Measurements from ENCODE around the gene SPG7.
A peak's percentile ranks its signal among the peaks of the same experiment; 100 is the strongest.
"Not testable (repeated sequence)": the region's sequence is repeated elsewhere in the genome, so short reads cannot be mapped to it uniquely, and the experiment has no call there.

Gene SPG7

GRCh38 chr16:89581861-89582563, 73.8 kb downstream of the SPG7 start:
- DNase-seq, result no peak

- no peak for DNase-seq
Measured at GRCh38 chr16:89582614-89583196, 74.5 kb downstream of the SPG7 start.

DNA sequence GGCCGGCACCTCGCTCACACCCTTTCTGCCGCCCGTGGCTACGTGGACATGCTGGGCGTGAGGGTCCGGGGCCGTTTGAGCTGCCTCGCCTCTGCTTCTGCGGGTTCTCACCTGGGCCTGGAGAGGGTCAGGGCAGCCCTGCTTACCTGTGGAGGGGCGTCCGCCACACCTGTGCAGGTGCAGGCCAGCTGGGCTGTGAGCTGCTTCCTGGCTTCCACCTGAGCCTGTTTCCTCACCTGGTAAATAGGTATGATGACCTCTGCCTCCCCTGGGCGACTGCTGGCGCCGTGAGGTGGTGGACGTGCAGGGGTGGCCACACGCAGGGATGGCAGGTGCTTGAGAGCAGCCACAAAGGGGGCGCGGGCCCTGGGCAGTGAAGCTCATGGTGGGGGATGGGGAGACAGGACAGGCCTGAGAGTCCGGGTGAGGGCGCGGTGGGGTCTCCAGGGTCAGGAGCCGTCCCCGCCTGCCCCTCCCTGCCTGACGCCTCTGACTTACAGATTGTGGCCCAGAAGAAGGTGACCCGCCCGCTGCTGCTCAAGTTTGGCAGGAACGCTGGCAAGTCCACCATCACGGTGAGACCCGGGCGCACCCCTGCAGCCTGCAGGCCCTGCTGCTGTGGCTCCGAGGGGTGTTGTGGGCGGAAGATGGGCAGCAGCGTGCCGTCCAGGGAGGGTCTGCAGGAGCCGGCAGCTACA, 75.1 kb downstream of the SPG7 start:
- DNase-seq, result no peak

DNA sequence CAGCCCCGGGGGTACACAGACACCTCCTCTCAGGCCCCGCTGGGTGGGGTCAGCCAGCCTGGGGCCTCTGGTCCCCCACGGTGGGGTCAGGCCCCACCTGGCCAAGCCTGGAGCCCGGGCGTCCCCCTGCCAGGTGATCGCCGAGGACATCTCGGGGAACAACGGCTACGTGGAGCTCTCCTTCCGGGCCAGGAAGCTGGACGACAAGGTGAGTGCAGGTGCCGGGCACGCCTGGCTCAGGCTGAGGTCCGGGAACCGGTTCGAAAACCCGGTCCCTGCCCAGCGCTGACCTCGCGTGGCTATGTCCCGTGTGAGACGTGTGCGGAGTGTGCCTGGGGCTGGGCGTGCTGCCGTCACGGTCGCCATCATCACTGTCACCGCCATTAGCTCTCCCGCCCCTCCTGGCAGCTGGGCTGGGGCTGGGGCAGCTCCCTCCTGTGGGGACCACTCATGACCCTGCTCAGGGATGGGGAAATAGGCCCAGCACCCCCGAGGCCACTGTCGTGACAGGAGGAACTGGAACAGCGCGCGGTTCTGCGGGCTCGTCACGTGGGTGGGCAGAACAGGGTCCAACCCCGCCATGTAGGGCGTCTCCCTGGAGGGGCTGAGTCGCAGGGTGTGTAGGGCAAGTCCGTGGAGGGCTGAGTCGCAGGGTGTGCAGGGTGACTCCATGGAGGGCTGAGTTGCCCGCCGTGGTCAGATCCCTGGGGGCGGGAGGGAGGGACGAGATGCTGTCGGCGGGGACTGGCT, 75.9 kb downstream of the SPG7 start:
- no peak for DNase-seq

DNA sequence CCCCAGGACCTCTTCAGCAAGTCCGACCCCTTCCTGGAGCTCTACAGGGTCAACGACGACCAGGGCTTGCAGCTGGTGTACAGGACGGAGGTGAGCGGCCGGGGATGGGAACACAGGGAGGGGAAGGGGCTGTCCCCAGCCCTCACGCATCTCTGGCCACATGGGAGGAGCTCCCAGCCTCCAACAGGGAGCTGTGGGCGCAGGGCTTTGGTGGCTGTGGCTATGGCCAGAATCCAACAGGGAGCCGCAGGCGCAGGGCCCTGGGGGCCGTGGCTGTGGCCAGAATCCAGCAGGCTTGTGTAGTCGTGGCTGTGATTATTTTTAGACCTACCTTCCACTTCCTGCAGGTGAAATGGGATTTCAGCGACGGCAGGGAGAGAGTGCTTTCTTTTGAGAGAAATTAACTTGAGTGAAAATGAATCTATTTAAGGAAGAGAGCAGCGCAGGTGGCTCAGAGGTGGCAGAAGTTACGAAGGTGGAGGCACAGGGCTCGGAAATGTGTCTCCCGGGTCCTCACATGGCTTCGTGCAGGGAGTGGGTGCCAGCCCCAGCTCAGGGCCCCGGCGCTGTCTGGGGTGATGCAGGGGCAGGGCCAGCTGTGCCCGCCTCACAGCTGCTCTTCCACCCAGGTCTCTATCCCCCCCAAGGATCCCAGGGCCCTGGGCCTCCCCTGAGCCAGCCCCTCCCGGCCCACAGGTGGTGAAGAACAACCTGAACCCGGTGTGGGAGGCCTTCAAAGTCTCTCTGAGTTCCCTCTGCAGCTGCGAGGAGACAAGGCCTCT, 76.8 kb downstream of the SPG7 start:
- DNase-seq, result no peak

DNA sequence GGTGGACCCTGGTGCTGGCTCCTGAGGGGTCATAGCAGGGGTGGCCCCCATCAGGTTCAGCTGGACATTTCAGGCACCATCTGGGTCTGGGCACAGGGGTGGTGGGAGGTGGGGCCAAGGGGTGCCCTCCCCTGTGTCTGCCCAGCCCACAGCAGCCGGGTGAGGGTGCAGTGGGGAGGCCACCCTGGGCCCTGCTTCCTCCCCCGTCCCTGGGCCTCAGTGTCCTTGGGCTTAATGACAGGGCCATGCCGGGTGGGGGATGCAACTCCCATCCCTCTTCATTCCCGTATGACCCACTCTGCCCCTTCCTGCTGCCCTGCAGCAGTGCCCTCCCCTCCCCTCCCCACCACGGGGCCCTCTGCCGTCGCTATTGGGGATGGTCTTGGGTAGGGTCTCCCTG, 78.0 kb downstream of the SPG7 start:
- DNase-seq, result no peak

- no peak for DNase-seq
Measured at GRCh38 chr16:89586853-89587252, 78.7 kb downstream of the SPG7 start.

DNA sequence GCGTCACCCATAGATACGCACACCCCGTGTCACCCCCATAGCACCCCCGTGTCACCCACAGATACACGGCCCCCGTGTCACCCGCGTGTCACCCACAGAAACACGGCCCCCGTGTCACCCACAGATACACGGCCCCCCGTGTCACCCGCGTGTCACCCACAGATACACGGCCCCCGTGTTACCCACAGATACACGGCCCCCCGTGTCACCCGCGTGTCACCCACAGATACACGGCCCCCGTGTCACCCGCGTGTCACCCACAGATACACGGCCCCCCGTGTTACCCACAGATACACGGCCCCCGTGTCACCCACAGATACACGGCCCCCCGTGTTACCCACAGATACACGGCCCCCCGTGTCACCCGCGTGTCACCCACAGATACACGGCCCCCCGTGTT, 79.5 kb downstream of the SPG7 start:
- DNase-seq, result not testable (repeated sequence)

DNA sequence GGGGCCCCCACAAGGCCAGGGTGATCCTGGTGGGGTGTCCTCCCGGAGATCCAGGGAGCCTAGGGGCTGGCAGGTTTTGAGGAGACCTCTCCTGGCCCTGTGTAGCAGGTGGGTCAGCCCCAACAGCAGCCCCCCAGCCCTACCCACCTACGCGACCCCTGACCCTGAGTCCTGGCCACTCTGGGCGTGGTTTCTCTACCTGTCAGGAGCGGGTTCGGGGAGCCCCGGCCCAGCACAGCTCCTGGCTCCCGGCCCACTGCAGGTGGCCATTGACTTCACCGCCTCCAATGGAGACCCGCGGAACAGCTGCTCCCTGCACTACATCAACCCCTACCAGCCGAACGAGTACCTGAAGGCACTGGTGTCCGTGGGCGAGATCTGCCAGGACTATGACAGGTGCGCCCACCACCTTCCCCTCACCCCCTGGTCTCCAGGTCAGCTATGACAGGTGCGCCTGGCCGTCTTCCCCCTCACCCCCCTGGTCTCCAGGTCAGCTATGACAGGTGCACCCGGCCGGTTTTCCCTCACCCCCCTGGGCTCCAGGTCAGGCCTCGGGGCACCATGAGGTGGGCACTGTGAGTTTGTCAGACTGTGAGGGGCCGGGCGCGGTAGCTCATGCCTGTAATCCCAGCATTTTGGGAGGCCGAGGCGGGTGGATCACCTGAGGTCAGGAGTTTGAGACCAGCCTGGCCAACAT, 80.4 kb downstream of the SPG7 start:
- DNase-seq, result no peak

GRCh38 chr16:89589241-89589926, 81.2 kb downstream of the SPG7 start:
- no peak for DNase-seq

- DNase-seq, result peak; percentile 66 to 74
Measured at GRCh38 chr16:89593841-89594240, 85.6 kb downstream of the SPG7 start.

GRCh38 chr16:89595330-89596060, 87.3 kb downstream of the SPG7 start:
- no peak for DNase-seq

DNA sequence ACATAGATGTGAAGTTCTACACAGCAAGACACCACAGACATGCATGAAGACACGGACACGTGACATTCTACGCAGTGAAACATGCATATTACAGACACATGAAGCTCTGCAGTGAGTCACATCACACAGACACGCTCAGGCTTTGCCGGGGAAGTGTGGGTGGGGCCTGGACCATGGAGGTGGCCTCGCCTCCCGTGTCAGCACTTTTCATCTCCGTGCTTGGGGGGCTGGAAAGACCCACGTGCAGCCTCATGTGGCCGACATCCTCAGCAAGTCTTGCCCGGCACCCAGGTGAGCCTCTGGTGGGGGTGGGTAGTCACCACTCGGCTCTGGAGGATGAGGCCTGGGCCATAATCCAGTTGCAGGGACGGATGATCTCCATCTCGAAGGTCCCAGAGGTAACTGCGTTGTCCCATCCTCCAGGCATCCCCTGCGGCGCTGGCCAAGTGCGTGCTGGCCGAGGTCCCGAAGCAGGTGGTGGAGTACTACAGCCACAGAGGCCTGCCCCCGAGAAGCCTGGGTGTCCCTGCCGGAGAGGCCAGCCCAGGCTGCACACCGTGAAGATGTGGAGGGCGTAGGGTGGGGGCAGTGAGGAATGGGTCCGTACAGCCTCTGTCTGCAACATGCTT, 88.0 kb downstream of the SPG7 start:
- DNase-seq, result no peak

DNA sequence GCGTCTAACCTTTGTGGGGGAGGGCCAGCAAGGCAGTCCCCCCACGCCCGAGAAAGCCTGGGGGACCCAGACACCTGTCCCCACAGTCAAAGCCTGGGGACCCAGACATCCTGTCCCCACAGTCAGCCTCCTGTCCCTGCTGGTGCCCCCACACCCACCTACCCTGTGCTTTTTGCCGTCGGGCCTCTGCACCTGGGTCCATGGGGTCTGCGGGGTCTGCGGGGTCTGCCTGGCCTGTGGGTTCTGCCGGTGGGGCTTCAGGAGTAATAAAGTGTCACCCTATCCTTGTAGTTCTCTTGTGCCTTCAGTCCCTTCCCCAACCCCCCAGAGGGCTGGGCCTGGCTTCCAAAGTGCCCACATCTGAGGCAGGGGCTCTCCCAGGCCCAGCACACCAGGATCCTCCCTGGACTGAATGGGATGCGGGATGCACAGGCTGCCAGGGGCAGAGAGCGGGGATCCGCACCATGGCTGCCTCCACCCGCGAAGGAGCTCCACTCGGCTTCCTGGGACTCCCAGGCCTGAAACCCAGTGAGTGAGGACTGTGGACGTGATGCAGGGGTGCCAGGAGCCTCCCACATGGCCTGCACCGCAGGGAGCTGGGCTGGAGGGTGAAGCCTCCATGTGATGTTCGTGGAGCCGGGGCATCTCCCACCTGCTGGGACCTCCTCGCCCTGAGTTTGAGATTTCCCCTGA, 88.9 kb downstream of the SPG7 start:
- DNase-seq, result no peak

DNA sequence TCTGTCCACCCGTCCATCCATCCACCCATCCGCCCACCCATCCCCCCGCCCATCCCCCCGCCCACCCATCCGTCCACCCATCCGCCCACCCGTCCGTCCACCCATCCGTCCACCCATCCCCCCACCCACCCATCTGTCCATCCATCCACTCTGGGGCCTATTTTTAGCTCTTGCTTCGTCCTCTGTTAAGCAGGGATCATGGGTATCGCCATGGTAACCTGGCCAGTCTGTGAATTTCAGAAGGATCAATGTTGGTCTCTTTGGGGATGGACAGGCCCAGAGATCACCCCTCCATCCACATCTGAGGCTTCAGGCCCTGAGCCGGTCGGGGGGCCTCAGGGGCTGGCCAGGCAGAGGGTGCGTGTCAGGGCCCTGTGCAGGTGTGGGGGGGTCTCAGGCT, 90.0 kb downstream of the SPG7 start:
- DNase-seq, result no peak

DNA sequence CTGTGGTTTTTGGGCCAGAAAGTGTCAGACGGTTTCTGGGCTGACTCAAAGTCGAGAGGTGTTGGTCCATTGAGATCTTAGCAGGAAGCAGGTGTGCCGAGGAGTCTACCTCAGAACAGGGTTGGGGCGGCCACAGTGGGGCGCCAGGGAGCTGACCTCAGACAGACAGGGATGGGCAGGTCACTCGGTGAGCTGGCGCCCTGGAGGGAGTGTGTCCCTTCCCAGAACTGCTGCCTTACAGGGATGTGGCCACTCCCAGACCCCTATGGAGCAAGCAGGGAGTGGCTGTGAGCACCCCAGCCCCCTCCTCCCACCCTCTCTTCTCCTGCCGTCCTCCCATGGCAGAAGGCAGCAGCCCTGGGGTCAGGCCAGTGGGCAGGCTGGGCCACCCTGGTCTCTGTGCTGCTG, 91.3 kb downstream of the SPG7 start:
- DNase-seq, result peak; percentile 13 to 22

DNA sequence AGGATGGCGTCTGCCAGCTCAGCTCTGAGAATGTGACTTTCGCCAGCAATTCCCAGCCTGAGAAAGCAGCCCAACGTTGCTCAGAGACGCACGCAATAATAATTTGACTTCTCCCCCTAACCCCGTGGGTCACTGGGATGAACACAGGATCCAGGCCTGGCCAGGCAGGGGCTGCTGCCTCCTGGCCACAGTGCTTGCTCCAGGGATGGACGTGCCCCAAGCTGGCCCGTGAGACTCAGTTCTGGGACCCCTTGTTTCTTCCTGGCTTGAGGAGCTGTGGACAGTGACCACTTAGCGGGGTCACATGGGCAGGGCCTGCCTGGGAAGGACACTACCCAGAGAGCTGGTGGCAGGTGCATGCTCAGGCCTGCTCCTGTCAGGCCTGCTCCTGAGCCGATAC, 91.7 kb downstream of the SPG7 start:
- DNase-seq, result no peak

GRCh38 chr16:89600427-89600826, 92.2 kb downstream of the SPG7 start:
- DNase-seq, result no peak

- DNase-seq, result no peak
Measured at GRCh38 chr16:89600956-89601355, 92.8 kb downstream of the SPG7 start.

DNA sequence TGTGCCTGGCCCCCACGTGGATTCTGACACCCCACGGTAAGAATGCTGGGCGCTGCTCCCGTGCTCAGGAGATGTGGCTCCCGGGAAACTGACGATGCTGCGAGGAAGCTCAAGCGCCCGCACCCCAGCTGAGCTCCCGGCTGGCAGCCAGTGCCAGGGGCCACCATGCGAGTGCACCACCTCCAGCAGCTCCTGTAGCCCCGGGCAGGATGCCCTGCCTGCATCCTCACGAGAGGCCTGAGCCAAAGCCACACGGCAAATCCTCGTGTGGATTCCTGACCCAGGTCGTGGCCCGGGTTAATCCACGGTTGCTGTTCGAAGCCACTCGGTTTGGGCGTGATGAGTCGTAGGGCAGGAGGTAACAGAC, 93.7 kb downstream of the SPG7 start:
- DNase-seq, result no peak
